Smooth muscle cell (in vitro differentiated cells): Measurements from ENCODE around the gene OR51D1. TPM values are rescaled to one million over a fixed set of nuclear protein-coding genes. Genes with fewer than 3 reads are reported as not detected.
A peak's percentile ranks its signal among the peaks of the same experiment; 100 is the strongest.

Experiments
- DNase-seq: peaks from one replicate; lab custom pipeline; 2025; ENCODE audit not compliant: unreplicated experiment; lab: John Stamatoyannopoulos, UW
- H2AFZ ChIP-seq: fragments of 200-600 bp; sonication (generic); 2 replicates; pipeline ENCODE4 v1.6.0; 2016; ENCODE audit warnings: antibody characterized with exemption, low read depth, mild to moderate bottlenecking
- H3F3A ChIP-seq: fragments of 200-600 bp; sonication (generic); 2 replicates; pipeline ENCODE4 v1.6.0; 2017; ENCODE audit warnings: antibody characterized with exemption, low read depth
- H3K27ac ChIP-seq: fragments of 200-600 bp; sonication (generic); 2 replicates; pipeline ENCODE4 v1.5.1; 2016; ENCODE audit warnings: low read depth, mild to moderate bottlenecking
- H3K27me3 ChIP-seq: fragments of 200-600 bp; sonication (generic); 2 replicates; pipeline ENCODE4 v1.6.1; 2016; ENCODE audit warnings: low read depth, mild to moderate bottlenecking
- H3K36me3 ChIP-seq: fragments of 200-600 bp; sonication (generic); 2 replicates; pipeline ENCODE4 v1.5.1; 2016; ENCODE audit warnings: low read depth
- H3K4me1 ChIP-seq: fragments of 200-600 bp; sonication (generic); 2 replicates; pipeline ENCODE4 v1.5.1; 2016; ENCODE audit warnings: low read depth
- H3K4me2 ChIP-seq: fragments of 200-600 bp; sonication (generic); 2 replicates; pipeline ENCODE4 v1.6.0; 2016; ENCODE audit warnings: mild to moderate bottlenecking
- H3K4me3 ChIP-seq: fragments of 200-600 bp; sonication (generic); 2 replicates; pipeline ENCODE4 v1.5.1; 2016; ENCODE audit warnings: mild to moderate bottlenecking
- H3K79me2 ChIP-seq: fragments of 200-600 bp; sonication (generic); 2 replicates; pipeline ENCODE4 v1.6.0; 2016; ENCODE audit warnings: low read depth, mild to moderate bottlenecking
- H3K9ac ChIP-seq: fragments of 200-600 bp; sonication (generic); 2 replicates; pipeline ENCODE4 v1.6.0; 2016; ENCODE audit warnings: low read depth
- H3K9me3 ChIP-seq: fragments of 200-600 bp; sonication (generic); replicated peaks from 2 replicates; pipeline ENCODE4 v1.5.1; 2016; ENCODE audit warnings: low read depth
- H4K20me1 ChIP-seq: fragments of 200-600 bp; sonication (generic); 2 replicates; pipeline ENCODE4 v1.6.0; 2016; ENCODE audit warnings: low read depth
- CTCF ChIP-seq: fragments of 200-600 bp; sonication (generic); IDR thresholded peaks from 2 replicates; pipeline ENCODE4 v1.5.1; 2017; ENCODE audit warnings: borderline replicate concordance, mild to moderate bottlenecking, antibody characterized with exemption; ENCODE audit not compliant: insufficient read depth, poor library complexity, severe bottlenecking
- WGBS: methylation state at CpG from one replicate; pipeline ENCODE4 v1.1.7; 2016; ENCODE audit warnings: low lambda C conversion rate; 5-methylcytosine and 5-hydroxymethylcytosine counted together
- polyA plus RNA-seq: library from polyadenylated mRNA; unstranded; fragments of >200 nt; fragmentation: Nextera tagmentation; extraction: Ambion mirVana; gene quantifications from 2 replicates; pipeline ENCODE4 v1.2.1, GENCODE V29; 2016
- total RNA-seq: library from RNA; depleted of rRNA; stranded (reverse); fragments of >200 nt; gene quantifications from 2 replicates; pipeline ENCODE4 v1.2.3, GENCODE V29; 2014

Gene OR51D1
- total and polyA plus RNA-seq, 2 experiments from 2014 or later: not detected

GRCh38 chr11:4605057-4605456 is 32.2 kb upstream of the OR51D1 start:
- Histone ChIP-seq H3K36me3 (no peaks in the 10 kb centered on the region), H3K9me3 (no peaks in the 10 kb centered on the region), H3K4me1 (peaks cover 4% of the 10 kb centered on the region), H3K27me3 (no peaks in the 10 kb centered on the region), H3K4me2 (no peak overlapping the region), H3K4me3 (no peak overlapping the region), H3K27ac (no peak overlapping the region), H2AFZ (no peak overlapping the region), H4K20me1 (no peaks in the 10 kb centered on the region), H3F3A (no peaks in the 10 kb centered on the region), H3K79me2 (no peaks in the 10 kb centered on the region), H3K9ac (no peak overlapping the region)
- no peak for TF ChIP-seq CTCF
- 99% methylated on average over 4 of the region's 4 CpGs for WGBS
- DNase-seq: no peak

GRCh38 chr11:4606231-4607015 is 30.9 kb upstream of the OR51D1 start:
- Histone ChIP-seq H3K36me3 (no peaks in the 10 kb centered on the region), H2AFZ (no peak overlapping the region), H3K79me2 (no peaks in the 10 kb centered on the region), H3K9ac (no peak overlapping the region), H3K4me1 (peaks cover 4% of the 10 kb centered on the region), H3K9me3 (no peaks in the 10 kb centered on the region), H3K4me2 (peak overlapping the region; percentile 90), H3K27ac (no peak overlapping the region), H3K4me3 (peak overlapping the region; percentile 71), H4K20me1 (no peaks in the 10 kb centered on the region), H3F3A (no peaks in the 10 kb centered on the region), H3K27me3 (no peaks in the 10 kb centered on the region)
- no peak for DNase-seq
- 72% methylated on average over 1 of the region's 1 CpG for WGBS
- no peak for TF ChIP-seq CTCF

- DNase-seq: no peak
- H3K27ac ChIP-seq: peak overlapping the region; percentile 76
Observed at GRCh38 chr11:4607096-4607495, 30.2 kb upstream of the OR51D1 start.

More at GRCh38 chr11:4607096-4607495, 30.2 kb upstream of the OR51D1 start:
- peak overlapping the region; percentile 90 for H3K4me2 ChIP-seq
- peaks cover 4% of the 10 kb centered on the region for H3K4me1 ChIP-seq
- H2AFZ ChIP-seq: peak overlapping the region; percentile 97
- no peaks in the 10 kb centered on the region for H3K36me3 ChIP-seq
- H3K79me2 ChIP-seq: no peaks in the 10 kb centered on the region
- H3K4me3 ChIP-seq: peak overlapping the region; percentile 71
- H4K20me1 ChIP-seq: no peaks in the 10 kb centered on the region
- no peaks in the 10 kb centered on the region for H3K27me3 ChIP-seq
- H3K9me3 ChIP-seq: no peaks in the 10 kb centered on the region
- no peaks in the 10 kb centered on the region for H3F3A ChIP-seq
- TF ChIP-seq CTCF: no peak
- 60% methylated on average over 6 of the region's 6 CpGs for whole genome bisulfite sequencing
- peak overlapping the region; percentile 74 for H3K9ac ChIP-seq
